HG02870 (cell line): ENCODE measurements around the gene GRM4.

Source experiments
- ATAC-seq: cut with Tn5 transposase; IDR thresholded peaks from one replicate; pipeline ENCODE4 v1.9.1; 2021; ENCODE audit warnings: mild to moderate bottlenecking, moderate library complexity; ENCODE audit not compliant: unreplicated experiment

The GRM4 gene

DNA sequence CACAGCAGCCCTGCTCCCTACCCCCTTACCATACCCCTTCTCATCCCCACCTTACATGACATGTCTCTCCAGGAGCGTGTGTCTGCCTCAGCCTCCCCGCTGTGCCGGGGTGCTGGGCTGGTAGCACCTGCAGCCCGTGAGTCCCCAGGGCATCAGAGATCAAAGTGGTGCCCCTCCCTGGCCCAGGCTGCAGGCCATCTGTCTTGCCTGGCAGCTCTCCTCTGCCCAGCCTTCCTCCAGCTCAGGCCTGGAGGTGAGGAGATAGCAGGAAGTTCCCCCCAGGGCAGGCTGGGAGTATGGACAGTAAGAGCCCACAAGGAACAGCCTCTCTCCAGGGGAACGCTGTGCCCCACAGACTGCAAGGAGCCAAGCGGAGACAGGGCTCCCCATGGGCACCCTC lies 35.3 kb downstream of the GRM4 start:
- ATAC-seq = no peak

DNA sequence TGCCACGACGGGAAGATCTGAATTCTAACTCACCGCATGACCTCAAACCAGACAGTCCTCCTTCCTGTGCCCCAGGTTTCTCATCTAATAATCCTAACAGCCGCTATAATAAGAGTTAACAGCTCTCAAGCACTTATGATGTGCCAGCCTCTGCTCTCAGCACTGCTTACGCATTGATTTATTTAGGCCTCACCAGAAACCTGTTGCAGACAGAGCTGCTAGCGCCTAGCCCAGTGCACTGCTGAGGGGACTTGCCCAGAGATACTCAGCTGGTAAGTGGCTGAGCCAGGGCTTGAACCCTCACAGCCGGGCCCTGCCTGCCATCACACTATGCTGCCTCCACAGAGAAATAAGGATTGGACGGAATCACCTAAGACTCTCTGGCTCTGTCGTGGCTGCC lies 37.7 kb downstream of the GRM4 start:
- ATAC-seq = no peak

DNA sequence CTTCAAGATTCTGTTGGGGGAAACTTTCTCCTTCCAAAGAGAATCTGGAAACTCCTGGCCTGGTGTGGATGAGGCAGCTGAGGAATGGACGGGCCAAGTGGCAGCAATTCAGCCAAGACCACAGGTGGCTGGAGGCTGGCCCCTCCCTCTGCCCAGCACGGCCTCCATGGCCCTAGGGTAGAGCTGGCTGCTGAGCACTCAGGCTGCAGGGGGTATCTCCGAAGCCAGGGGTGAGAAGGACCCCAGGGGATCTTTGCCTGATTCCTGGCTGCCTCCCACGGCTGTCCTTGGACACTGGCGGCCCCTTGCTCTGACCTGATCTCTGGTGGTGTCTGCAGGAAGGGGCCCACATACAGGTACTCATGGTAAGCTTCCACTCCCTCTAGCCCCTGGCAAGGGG lies 39.0 kb downstream of the GRM4 start:
- ATAC-seq = no peak

DNA sequence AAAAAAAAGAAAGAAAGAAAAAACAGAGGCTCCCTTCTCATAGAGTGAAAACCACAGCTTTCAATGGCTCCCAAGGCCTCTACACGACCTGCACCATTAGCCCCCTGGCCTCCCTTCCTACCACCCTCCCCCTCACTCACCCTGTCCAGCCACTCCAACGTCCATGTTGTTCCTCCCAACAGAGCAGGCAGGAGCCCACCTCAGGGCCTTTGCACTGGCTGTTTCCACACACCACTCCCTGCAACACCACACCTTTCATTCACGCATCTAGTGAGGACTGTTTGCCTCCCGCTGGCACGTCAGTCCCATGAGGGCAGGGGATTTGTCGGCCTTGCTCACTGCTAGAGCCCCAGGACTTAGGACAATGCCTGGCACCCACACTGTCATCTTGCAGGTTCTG lies 39.5 kb downstream of the GRM4 start:
- ATAC-seq = no peak

DNA sequence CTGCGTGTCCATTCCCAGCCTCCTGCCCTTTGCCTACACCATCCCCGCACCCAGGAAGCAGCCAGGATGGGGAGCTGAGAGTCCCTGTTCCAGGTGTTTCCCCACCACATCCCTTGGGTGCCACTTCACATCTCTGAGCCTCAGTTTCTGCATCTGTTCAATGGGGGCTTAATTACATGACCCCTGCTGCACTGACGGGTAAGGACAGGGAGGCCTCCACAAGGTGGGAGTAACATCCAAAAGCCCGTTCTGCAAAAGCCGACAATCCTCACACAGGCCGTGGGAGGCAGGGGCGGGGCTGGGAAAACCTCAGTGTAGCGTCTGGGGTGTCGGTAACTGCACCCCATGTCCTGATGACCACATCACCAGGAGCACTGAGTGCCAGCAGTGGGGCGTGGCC lies 41.3 kb downstream of the GRM4 start:
- ATAC-seq = no peak

- ATAC-seq = no peak
Measured at GRCh38 chr6:34104186-34104585, 41.7 kb downstream of the GRM4 start.

DNA sequence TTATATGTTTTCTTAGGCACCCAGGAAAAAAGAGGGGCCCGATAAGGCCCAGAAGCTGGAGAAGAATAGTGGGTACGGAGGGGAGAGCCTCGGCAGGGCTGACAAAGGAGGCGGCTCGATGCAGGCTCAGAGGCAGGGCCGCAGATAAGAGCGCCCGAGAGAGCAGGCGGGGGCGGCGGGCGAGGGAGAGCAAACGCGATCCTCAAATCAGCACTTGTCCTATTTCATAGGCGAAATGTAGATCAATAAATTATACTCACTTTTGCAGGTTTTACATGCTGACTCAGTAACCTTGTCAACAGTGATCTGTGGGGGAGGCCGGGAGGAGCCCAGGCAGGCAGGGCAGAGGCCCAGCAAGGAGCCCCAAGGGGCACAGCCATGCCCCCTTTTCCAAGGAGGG lies 42.6 kb downstream of the GRM4 start:
- ATAC-seq = no peak

- ATAC-seq = no peak
Measured at GRCh38 chr6:34102696-34103095, 43.2 kb downstream of the GRM4 start.

GRCh38 chr6:34102099-34102656 lies 43.7 kb downstream of the GRM4 start:
- no peak for ATAC-seq

GRCh38 chr6:34100788-34101187 lies 45.1 kb downstream of the GRM4 start:
- ATAC-seq = no peak

GRCh38 chr6:34099878-34100277 lies 46.0 kb downstream of the GRM4 start:
- ATAC-seq = no peak

GRCh38 chr6:34098045-34098936 lies 47.6 kb downstream of the GRM4 start:
- ATAC-seq = no peak

- no peak for ATAC-seq
Measured at GRCh38 chr6:34096814-34097213, 49.1 kb downstream of the GRM4 start.

- no peak for ATAC-seq
Measured at GRCh38 chr6:34096193-34096592, 49.7 kb downstream of the GRM4 start.

DNA sequence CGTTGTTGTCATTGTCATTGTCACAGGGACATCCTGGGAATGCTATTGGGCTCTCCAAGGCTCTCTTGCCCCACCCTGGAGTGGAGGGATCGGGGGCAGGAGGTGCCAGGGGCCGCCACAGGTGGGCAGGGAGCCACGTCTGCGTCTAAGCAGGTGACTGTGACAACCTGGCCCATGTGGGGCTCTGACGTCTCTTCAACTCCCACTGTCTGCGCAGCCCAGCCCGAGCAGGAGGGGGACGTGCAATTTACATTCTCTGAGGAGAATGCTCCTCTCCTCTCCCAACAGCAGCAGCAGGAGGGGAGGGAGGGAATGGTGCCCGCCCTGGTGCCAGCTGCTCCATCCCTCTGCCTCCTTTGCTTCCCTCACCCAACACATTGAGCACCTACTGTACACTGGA lies 50.1 kb downstream of the GRM4 start:
- no peak for ATAC-seq

DNA sequence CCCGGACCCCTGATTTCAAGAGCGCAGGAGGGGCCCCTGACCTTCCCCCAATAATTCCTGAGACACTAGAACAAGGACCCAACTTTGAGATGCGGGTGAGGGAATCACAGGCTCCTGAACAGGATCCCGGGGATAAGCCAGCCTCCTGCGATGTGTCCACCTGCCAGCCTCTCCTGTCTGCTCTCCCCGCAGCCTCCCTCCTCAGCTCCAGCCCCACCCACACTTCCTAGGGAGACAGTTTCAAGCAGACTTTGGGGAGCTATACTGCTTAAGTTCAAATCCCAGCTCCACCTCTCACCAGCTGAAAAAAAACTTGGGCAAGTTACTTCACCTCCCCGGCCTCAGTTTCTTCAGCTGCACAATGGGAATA lies 50.8 kb downstream of the GRM4 start:
- no peak for ATAC-seq

DNA sequence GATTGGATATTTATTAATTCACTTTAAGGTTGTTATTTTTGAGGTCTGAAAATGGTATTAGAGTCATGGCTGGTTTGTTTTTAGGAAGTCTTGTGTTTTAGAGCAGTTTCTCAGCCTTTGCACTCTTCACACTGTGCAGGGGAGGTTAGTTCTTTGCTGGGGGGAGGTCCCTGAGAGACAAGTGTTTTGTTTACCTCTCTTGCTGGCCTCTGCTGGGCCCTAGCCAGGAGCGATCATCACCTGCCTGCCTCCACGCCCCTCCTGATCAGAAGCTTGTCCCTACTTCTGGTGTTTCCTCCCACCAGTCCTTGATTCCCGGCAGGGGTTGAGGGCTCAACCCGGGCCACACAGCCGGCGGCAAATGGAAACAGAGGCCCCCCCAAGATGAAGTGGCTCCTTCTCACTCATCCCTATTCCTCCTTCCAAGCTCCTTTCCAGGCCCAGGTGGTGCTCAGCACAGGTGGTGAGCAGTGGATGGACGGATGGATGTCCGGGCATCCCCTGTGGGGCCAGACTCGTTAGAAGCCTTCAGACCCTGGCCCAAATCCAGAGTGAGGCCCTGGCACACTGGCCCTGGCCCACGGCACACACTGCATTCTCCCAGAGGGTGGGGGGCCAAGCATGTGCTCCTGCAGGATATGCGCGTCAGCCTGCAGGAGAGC lies 51.3 kb downstream of the GRM4 start:
- no peak for ATAC-seq

- ATAC-seq = no peak
Measured at GRCh38 chr6:34093854-34094430, 51.9 kb downstream of the GRM4 start.

- ATAC-seq = no peak
Measured at GRCh38 chr6:34093206-34093605, 52.7 kb downstream of the GRM4 start.

GRCh38 chr6:34092631-34093030 lies 53.3 kb downstream of the GRM4 start:
- no peak for ATAC-seq

- ATAC-seq = no peak
Measured at GRCh38 chr6:34090935-34091334, 55.0 kb downstream of the GRM4 start.

- ATAC-seq = no peak
Measured at GRCh38 chr6:34090529-34090928, 55.4 kb downstream of the GRM4 start.
